HG03064 (cell line): Measurements from ENCODE around the gene C21orf91.
"Not testable (repeated sequence)": the region's sequence is repeated elsewhere in the genome, so short reads cannot be mapped to it uniquely, and the experiment has no call there.

Source experiments
- ATAC-seq: cut with Tn5 transposase; IDR thresholded peaks from one replicate; pipeline ENCODE4 v1.9.1; 2021; ENCODE audit warnings: low read depth; ENCODE audit not compliant: unreplicated experiment

The C21orf91 gene

GRCh38 chr21:17781524-17781923 lies 37.6 kb downstream of the C21orf91 start:
- ATAC-seq, result no peak

- peak; percentile 34 for ATAC-seq
Measured at GRCh38 chr21:17780539-17780938, 38.6 kb downstream of the C21orf91 start.

- no peak for ATAC-seq
Measured at GRCh38 chr21:17779980-17780379, 39.2 kb downstream of the C21orf91 start.

- ATAC-seq, result no peak
Measured at GRCh38 chr21:17779496-17779895, 39.7 kb downstream of the C21orf91 start.

GRCh38 chr21:17777072-17777765 lies 41.9 kb downstream of the C21orf91 start:
- no peak for ATAC-seq

- ATAC-seq, result peak; percentile 56
Measured at GRCh38 chr21:17775431-17776126, 43.6 kb downstream of the C21orf91 start.

- ATAC-seq, result not testable (repeated sequence)
Measured at GRCh38 chr21:17775021-17775420, 44.1 kb downstream of the C21orf91 start.

- no peak for ATAC-seq
Measured at GRCh38 chr21:17769447-17769845, 49.7 kb downstream of the C21orf91 start.

GRCh38 chr21:17768840-17769446 lies 50.2 kb downstream of the C21orf91 start:
- no peak for ATAC-seq

GRCh38 chr21:17765207-17765606 lies 53.9 kb downstream of the C21orf91 start:
- ATAC-seq, result no peak

GRCh38 chr21:17763288-17764037 lies 55.7 kb downstream of the C21orf91 start:
- ATAC-seq, result no peak

GRCh38 chr21:17759511-17760178 lies 59.5 kb downstream of the C21orf91 start:
- no peak for ATAC-seq

- no peak for ATAC-seq
Measured at GRCh38 chr21:17758683-17759082, 60.5 kb downstream of the C21orf91 start.

GRCh38 chr21:17757671-17758070 lies 61.5 kb downstream of the C21orf91 start:
- ATAC-seq, result no peak

- ATAC-seq, result no peak
Measured at GRCh38 chr21:17753736-17754135, 65.4 kb downstream of the C21orf91 start.

GRCh38 chr21:17752171-17752570 lies 67.0 kb downstream of the C21orf91 start:
- no peak for ATAC-seq

- ATAC-seq, result no peak
Measured at GRCh38 chr21:17746920-17747319, 72.2 kb downstream of the C21orf91 start.

GRCh38 chr21:17745086-17745485 lies 74.1 kb downstream of the C21orf91 start:
- no peak for ATAC-seq

- ATAC-seq, result no peak
Measured at GRCh38 chr21:17742940-17743592, 76.1 kb downstream of the C21orf91 start.

GRCh38 chr21:17742181-17742580 lies 77.0 kb downstream of the C21orf91 start:
- no peak for ATAC-seq
